PC-3 (cell line): ENCODE measurements around the gene RANBP10. TPM values are rescaled to one million over a fixed set of nuclear protein-coding genes. Genes with fewer than 3 reads are reported as not detected.

Experiments used
- ATAC-seq: fragments of 200-7000 bp; cut with Tn5 transposase; 2 replicates; pipeline ENCODE4 v1.9.1; 2020; ENCODE audit warnings: mild to moderate bottlenecking, moderate library complexity
- BruUV-seq: library from RNA; stranded (reverse); fragments of 400-500 nt; replicated peaks from 2 replicates; lab custom pipeline; 2021; lab: Mats Ljungman, UMichigan
- CTCF ChIA-PET: fragments of 300-600 bp; sonication (Branson Sonifier 250); formaldehyde crosslinking; loops from one replicate; lab custom pipeline; 2022; ENCODE audit warnings: antibody characterized with exemption; lab: Charles Lee
- POLR2A ChIA-PET: fragments of 300-600 bp; sonication (Branson Sonifier 250); formaldehyde crosslinking; loops from one replicate; lab custom pipeline; 2022; ENCODE audit warnings: antibody characterized with exemption; ENCODE audit not compliant: unreplicated experiment; lab: Charles Lee
- DNase-seq: peaks from one replicate; pipeline ENCODE4 v3.0.0-alpha.2; 2015
- H2AFZ ChIP-seq: fragments of 300-600 bp; sonication (generic); 2 replicates; pipeline ENCODE4 v1.6.0; 2016; ENCODE audit warnings: antibody characterized with exemption, low read length
- H3F3A ChIP-seq: fragments of 300-600 bp; sonication (generic); one replicate; pipeline ENCODE4 v1.6.0; 2017; ENCODE audit warnings: antibody characterized with exemption, low read length, control low read depth, mild to moderate bottlenecking; ENCODE audit not compliant: unreplicated experiment
- H3K27ac ChIP-seq: fragments of 300-600 bp; sonication (generic); 2 replicates; pipeline ENCODE4 v1.5.1; 2016; ENCODE audit warnings: mild to moderate bottlenecking, low read length
- H3K27me3 ChIP-seq: fragments of 300-600 bp; sonication (generic); 2 replicates; pipeline ENCODE4 v1.6.1; 2016; ENCODE audit warnings: low read length, mixed read lengths
- H3K36me3 ChIP-seq: fragments of 300-600 bp; sonication (generic); 2 replicates; pipeline ENCODE4 v1.6.1; 2016; ENCODE audit warnings: low read depth, mixed run types, low read length, mixed read lengths
- H3K4me1 ChIP-seq: fragments of 300-600 bp; sonication (generic); 2 replicates; pipeline ENCODE4 v1.5.1; 2016; ENCODE audit warnings: low read length; ENCODE audit not compliant: insufficient read depth
- H3K4me2 ChIP-seq: fragments of 300-600 bp; sonication (generic); 2 replicates; pipeline ENCODE4 v1.6.0; 2016; ENCODE audit warnings: low read length
- H3K4me3 ChIP-seq: fragments of 300-600 bp; sonication (generic); 2 replicates; pipeline ENCODE4 v1.5.1; 2016; ENCODE audit warnings: mild to moderate bottlenecking, low read length, mixed read lengths
- H3K79me2 ChIP-seq: fragments of 300-600 bp; sonication (generic); 2 replicates; pipeline ENCODE4 v1.6.1; 2017; ENCODE audit warnings: low read length, mixed read lengths
- H3K9ac ChIP-seq: fragments of 300-600 bp; sonication (generic); 2 replicates; pipeline ENCODE4 v1.6.0; 2016; ENCODE audit warnings: mild to moderate bottlenecking, low read length
- H3K9me2 ChIP-seq: fragments of 300-600 bp; sonication (generic); replicated peaks from 2 replicates; pipeline ENCODE4 v1.6.1; 2016; ENCODE audit warnings: mixed run types, low read length, mixed read lengths
- H3K9me3 ChIP-seq: fragments of 300-600 bp; sonication (generic); 2 replicates; pipeline ENCODE4 v1.6.1; 2016; ENCODE audit warnings: low read length, mixed read lengths
- H4K20me1 ChIP-seq: fragments of 300-600 bp; sonication (generic); 2 replicates; pipeline ENCODE4 v1.6.1; 2016; ENCODE audit warnings: low read length, mixed read lengths
- CTCF ChIP-seq: fragments of 300-600 bp; sonication (generic); conservative IDR thresholded peaks from 2 replicates; pipeline ENCODE4 v1.5.1; 2017; ENCODE audit warnings: antibody characterized with exemption, low read depth, mild to moderate bottlenecking, low read length
- EZH2 ChIP-seq: fragments of 300-600 bp; sonication (generic); IDR thresholded peaks from one replicate; pipeline ENCODE4 v1.6.1; 2017; ENCODE audit warnings: antibody characterized with exemption, mild to moderate bottlenecking, low read length; ENCODE audit not compliant: unreplicated experiment
- EZH2phosphoT487 ChIP-seq: fragments of 300-600 bp; sonication (generic); IDR thresholded peaks from 2 replicates; pipeline ENCODE4 v1.6.1; 2018; ENCODE audit warnings: mild to moderate bottlenecking, antibody characterized with exemption, low read length, borderline replicate concordance
- intact Hi-C: fragments of 100-400 bp; cut with micrococcal nuclease; formaldehyde crosslinking; loops from 2 replicates; pipeline ENCODE4 v1.9.0; 2023
- total RNA-seq: library from RNA; depleted of rRNA; stranded (reverse); fragments of >200 nt; gene quantifications from 2 replicates; pipeline ENCODE4 v1.2.3, GENCODE V29; 2014

Gene RANBP10
- total RNA-seq, 1 experiment from 2014 or later, result 5.5 TPM

GRCh38 chr16:67842509-67843342, 36.4 kb upstream of the RANBP10 start:
- Histone ChIP-seq H3K27ac (peak overlapping the region; percentile 83), H3K27me3 (no peaks in the 10 kb centered on the region), H3K4me3 (peak overlapping the region; percentile 89), H3F3A (no peaks in the 10 kb centered on the region), H3K4me2 (peak overlapping the region; percentile 90), H3K79me2 (peaks cover 47% of the 10 kb centered on the region), H2AFZ (peak overlapping the region; percentile 99), H3K9me2 (no peaks in the 10 kb centered on the region), H3K9me3 (no peaks in the 10 kb centered on the region), H4K20me1 (peaks cover 10% of the 10 kb centered on the region; the same call in 1 of the 2 replicates), H3K36me3 (no peaks in the 10 kb centered on the region), H3K4me1 (peaks cover 32% of the 10 kb centered on the region), H3K9ac (peak overlapping the region; percentile 81)
- POLR2A ChIA-PET, result no interaction called here
- intact Hi-C loops, result loop anchor here (5.0 kb wide), 1 partner anchor 85 kb away; no protein-coding TSS in a partner anchor
- ATAC-seq, result peak; percentile 21
- CTCF ChIA-PET, result interaction anchor here (0.6 kb wide), 1 partner anchor 15 kb away, joined by 4 read pairs; no protein-coding TSS in a partner anchor
- TF ChIP-seq EZH2phosphoT487 (no peak), CTCF (peak; percentile 47)
- peak; percentile 34 for DNase-seq
- BruUV-seq, result no TSS peak

GRCh38 chr16:67841816-67842508, 35.6 kb upstream of the RANBP10 start, which contains the start of gene THAP11:
TSS of gene THAP11 (plus strand) at chr16:67842320. CDS start at chr16:67842555, 235 bp downstream.
- peak within 1 kb of the TSS; percentile 90 for H3K4me2 ChIP-seq
- no peaks in the 10 kb centered on the region for H3F3A ChIP-seq
- no peaks in the 10 kb centered on the region for H3K9me3 ChIP-seq
- H3K36me3 ChIP-seq, result no peaks in the 10 kb centered on the region
- no peaks in the 10 kb centered on the region for H3K27me3 ChIP-seq
- peaks cover 31% of the 10 kb centered on the region for H3K4me1 ChIP-seq
- TF ChIP-seq EZH2 (no peak), EZH2phosphoT487 (no peak), CTCF (peak; percentile 63)
- peak; percentile 54 for ATAC-seq
- H2AFZ ChIP-seq, result peak within 1 kb of the TSS; percentile 99
- intact Hi-C loops, result loop anchor here (5.0 kb wide), 1 partner anchor 85 kb away; no protein-coding TSS in a partner anchor
- no TSS peak for BruUV-seq
- peaks cover 40% of the 10 kb centered on the region for H3K79me2 ChIP-seq
- peak within 1 kb of the TSS; percentile 81 for H3K9ac ChIP-seq
- ChIA-PET CTCF (no interaction called here), POLR2A (no interaction called here)
- H3K4me3 ChIP-seq, result peak within 1 kb of the TSS; percentile 89
- H4K20me1 ChIP-seq, result 0 out of 2 replicates have a peak, but pooled peaks cover 9% of the 10 kb centered on the region
- no peaks in the 10 kb centered on the region for H3K9me2 ChIP-seq
- DNase-seq, result peak; percentile 94
- H3K27ac ChIP-seq, result peak within 1 kb of the TSS; percentile 83
